Esophagus squamous epithelium (tissue), 5 donors: Measurements from ENCODE around the gene GNLY. TPM values are rescaled to one million over a fixed set of nuclear protein-coding genes. Genes with fewer than 3 reads are reported as not detected.

Source experiments
- DNase-seq: peaks from one replicate; lab custom pipeline; 2025; lab: John Stamatoyannopoulos, UW
- H3K27ac ChIP-seq, 4 donors: fragments of 200-600 bp; sonication (generic); one replicate each; pipeline ENCODE4 v1.5.1; 2016 to 2019; ENCODE audit warnings: mild to moderate bottlenecking in 1 of 4
- H3K27me3 ChIP-seq, 4 donors: fragments of 200-600 bp; sonication (generic); 1 replicate in 3 of 4; 2 replicates in 1 of 4; pipeline versions ENCODE4 v1.5.1 to v1.6.0; 2017 to 2021; ENCODE audit warnings: antibody characterized with exemption in 1 of 4
- H3K36me3 ChIP-seq, 3 donors: fragments of 200-600 bp; sonication (generic); one replicate each; pipeline ENCODE4 v1.5.1; 2016 to 2019
- H3K4me1 ChIP-seq, 3 donors: fragments of 200-600 bp; sonication (generic); one replicate each; pipeline ENCODE4 v1.5.1; 2017 to 2019
- H3K4me3 ChIP-seq, 4 donors: fragments of 200-600 bp; sonication (generic); 1 replicate in 3 of 4; 2 replicates in 1 of 4; pipeline ENCODE4 v1.5.1; 2016 to 2019; ENCODE audit warnings: mild to moderate bottlenecking in 2 of 4, moderate library complexity in 1 of 4
- H3K9me3 ChIP-seq, 3 donors: fragments of 200-600 bp; sonication (generic); one replicate each; pipeline ENCODE4 v1.5.1; 2016 to 2019
- POLR2A ChIP-seq, 4 donors: fragments of 450-650 bp; IDR thresholded peaks; one replicate each; pipeline ENCODE4 v1.6.1; 2017; ENCODE audit warnings: antibody characterized with exemption in 4 of 4, mild to moderate bottlenecking in 4 of 4, moderate library complexity in 3 of 4
- WGBS, 2 donors: methylation state at CpG; one replicate each; pipeline ENCODE4 v1.1.5; 2018; 5-methylcytosine and 5-hydroxymethylcytosine counted together
- intact Hi-C: fragments of 100-400 bp; cut with DNase I; formaldehyde crosslinking; loops from one replicate; pipeline ENCODE4 v1.15.0; 2022
- total RNA-seq, 4 donors: library from RNA; depleted of rRNA; stranded (reverse); fragments of >200 nt; gene quantifications; one replicate each; pipeline ENCODE4 v1.1.0, GENCODE V29; 2016
- TF ChIP-seq, protein P1 (sequence below), 6 experiments: fragments of 450-650 bp in 4 of 6; fragments of 200-600 bp in 2 of 6; sonication (generic) in 2 of 6; IDR thresholded peaks; one replicate each; pipeline ENCODE4 v1.5.1; 2016 to 2019; ENCODE audit warnings: antibody characterized with exemption in 6 of 6, mild to moderate bottlenecking in 4 of 6, moderate library complexity in 4 of 6
- donor health status: DM: yes; HTN: yes; CAD: no.

GNLY gene
- total RNA-seq, 4 donors from 2014 or later = 0.76 to 6.1 (median 2.1) TPM

DNA sequence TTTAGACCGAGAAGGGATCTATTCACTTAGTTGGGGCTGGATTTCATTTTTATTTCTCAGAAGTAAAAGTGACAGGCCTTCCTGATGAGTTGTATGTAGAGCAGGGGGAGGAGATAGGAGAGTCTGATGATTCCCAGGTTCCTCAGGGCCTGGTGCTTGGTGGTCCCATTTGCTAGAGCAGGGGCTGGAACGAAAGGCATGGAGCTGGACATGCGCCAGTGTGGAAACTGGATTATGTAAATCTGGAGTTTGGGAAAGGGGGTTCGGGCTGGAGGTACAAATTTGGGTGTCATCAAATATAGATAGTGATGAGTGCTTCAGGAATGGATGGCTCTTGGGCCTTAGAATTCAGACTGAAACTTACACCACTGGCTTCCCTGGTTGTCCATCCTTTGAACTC lies 27.5 kb downstream of the GNLY start:
- no peak for TF ChIP-seq POLR2A (IDR thresholded peaks at IDR 0.05)
- TF ChIP-seq, protein P1, sequence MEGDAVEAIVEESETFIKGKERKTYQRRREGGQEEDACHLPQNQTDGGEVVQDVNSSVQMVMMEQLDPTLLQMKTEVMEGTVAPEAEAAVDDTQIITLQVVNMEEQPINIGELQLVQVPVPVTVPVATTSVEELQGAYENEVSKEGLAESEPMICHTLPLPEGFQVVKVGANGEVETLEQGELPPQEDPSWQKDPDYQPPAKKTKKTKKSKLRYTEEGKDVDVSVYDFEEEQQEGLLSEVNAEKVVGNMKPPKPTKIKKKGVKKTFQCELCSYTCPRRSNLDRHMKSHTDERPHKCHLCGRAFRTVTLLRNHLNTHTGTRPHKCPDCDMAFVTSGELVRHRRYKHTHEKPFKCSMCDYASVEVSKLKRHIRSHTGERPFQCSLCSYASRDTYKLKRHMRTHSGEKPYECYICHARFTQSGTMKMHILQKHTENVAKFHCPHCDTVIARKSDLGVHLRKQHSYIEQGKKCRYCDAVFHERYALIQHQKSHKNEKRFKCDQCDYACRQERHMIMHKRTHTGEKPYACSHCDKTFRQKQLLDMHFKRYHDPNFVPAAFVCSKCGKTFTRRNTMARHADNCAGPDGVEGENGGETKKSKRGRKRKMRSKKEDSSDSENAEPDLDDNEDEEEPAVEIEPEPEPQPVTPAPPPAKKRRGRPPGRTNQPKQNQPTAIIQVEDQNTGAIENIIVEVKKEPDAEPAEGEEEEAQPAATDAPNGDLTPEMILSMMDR (IDR thresholded peaks at IDR 0.05) = no peak
- 83 to 91% methylated on average over 4 of the region's 4 CpGs for WGBS, 2 donors
- Histone ChIP-seq H3K36me3 (no peaks in the 10 kb centered on the region), H3K9me3 (no peaks in the 10 kb centered on the region), H3K27me3 (no peaks in the 10 kb centered on the region), H3K4me3 (no peak overlapping the region), H3K4me1 (no peaks in the 10 kb centered on the region), H3K27ac (no peak overlapping the region)
- intact Hi-C loops = no loop called here
- no peak for DNase-seq

DNA sequence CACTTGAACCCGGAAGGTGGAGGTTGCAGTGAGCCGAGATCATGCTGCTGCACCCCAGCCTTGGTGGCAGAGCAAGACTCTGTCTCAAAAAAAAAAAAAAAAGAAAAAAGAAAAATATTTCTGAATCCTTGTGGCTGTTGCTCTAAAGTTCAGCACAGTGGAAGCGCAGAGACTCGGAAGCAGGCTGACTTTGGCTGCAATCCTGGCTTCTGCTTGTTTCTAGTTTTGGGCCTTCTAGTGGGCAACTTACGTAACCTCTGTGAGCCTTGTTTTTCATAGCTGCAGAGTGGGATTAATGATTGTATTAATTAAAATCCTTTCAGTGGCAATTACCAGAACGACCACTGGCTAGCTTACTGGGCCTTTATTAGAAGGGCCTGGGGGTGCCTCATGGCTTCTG lies 28.4 kb downstream of the GNLY start:
- Histone ChIP-seq H3K9me3 (no peaks in the 10 kb centered on the region), H3K4me3 (no peak overlapping the region), H3K27ac (no peak overlapping the region), H3K27me3 (no peaks in the 10 kb centered on the region), H3K4me1 (peaks cover 0 to 2% (median 0%) of the 10 kb centered on the region in 3 donors), H3K36me3 (no peaks in the 10 kb centered on the region)
- TF ChIP-seq POLR2A (IDR thresholded peaks at IDR 0.05) = no peak
- TF ChIP-seq, protein P1 (IDR thresholded peaks at IDR 0.05) = no peak
- WGBS, 2 donors = 85 to 87% methylated on average over 3 to 6 of the region's 6 CpGs
- intact Hi-C loops = no loop called here
- no peak for DNase-seq

DNA sequence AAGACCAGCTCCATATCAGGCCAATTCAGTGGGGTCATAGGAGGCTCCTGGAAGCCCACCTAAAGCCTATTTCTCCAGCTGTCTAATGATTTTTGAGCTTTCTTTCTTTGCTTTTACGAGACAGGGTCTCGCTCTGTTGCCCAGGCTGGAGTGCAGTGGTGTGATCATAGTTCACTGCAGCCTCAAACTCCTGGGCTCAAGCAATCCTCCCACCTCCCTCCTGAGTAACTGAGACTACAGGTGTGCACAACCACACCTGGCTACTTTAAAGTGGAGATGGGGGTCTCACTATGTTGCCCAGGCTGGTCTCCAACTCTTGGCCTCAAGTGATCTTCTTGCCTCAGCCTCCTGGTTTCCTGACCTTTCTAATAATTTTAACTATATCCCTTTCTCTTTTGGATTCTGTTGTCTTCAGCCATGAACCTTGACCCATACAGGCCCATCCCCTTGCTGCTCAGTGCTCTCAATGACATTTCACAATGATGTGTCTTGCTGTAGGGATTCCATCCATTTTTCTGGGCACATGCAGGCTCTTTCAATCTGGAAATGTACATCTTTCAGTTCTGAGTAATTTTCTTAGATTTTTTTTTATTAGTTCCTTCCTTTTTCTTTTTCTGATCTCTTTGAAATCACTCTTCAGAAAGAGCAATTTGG lies 29.7 kb downstream of the GNLY start:
- WGBS, 2 donors = 82 to 95% methylated on average over 2 of the region's 2 CpGs
- H3K27ac ChIP-seq = no peak overlapping the region
- H3K9me3 ChIP-seq = no peaks in the 10 kb centered on the region
- H3K4me1 ChIP-seq = peaks cover 2 to 13% (median 7%) of the 10 kb centered on the region in 3 donors
- TF ChIP-seq, protein P1 (IDR thresholded peaks at IDR 0.05) = no peak
- no peak for TF ChIP-seq POLR2A (IDR thresholded peaks at IDR 0.05)
- no peak overlapping the region for H3K4me3 ChIP-seq
- intact Hi-C loops = no loop called here
- H3K36me3 ChIP-seq = no peaks in the 10 kb centered on the region
- DNase-seq = no peak
- peaks cover 0 to 6% (median 0%) of the 10 kb centered on the region in 4 donors for H3K27me3 ChIP-seq

DNA sequence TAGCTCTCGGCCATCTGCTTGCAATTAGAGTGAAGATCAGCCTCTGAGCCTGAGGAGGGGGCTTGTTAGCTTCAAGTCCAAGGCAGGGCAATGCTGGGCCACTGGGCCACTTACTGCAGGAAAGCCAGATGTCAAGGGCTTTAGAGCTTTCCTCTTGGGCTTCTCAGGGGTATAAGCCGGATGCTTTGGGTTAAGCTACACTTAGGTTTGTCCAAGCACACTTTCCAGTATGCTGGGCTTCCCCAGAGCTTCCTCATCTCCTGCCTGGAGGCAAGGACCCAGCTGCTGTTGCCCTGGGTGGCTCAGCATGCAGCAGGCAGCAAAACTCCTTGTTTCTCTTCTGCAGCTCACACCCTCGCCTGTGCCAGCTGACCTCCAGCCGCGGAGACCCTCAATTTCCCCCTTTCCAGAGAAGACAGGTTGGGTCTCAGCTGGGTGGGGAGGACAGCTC lies 30.6 kb downstream of the GNLY start:
- H3K4me1 ChIP-seq = peaks cover 6 to 20% (median 8%) of the 10 kb centered on the region in 3 donors
- H3K9me3 ChIP-seq = no peaks in the 10 kb centered on the region
- no peak overlapping the region for H3K4me3 ChIP-seq
- intact Hi-C loops = loop anchor here (5.0 kb wide), 1 partner anchor 88 kb away; no protein-coding TSS in a partner anchor
- no peaks in the 10 kb centered on the region for H3K36me3 ChIP-seq
- no peak overlapping the region for H3K27ac ChIP-seq
- TF ChIP-seq, protein P1 (IDR thresholded peaks at IDR 0.05) = no peak
- TF ChIP-seq POLR2A (IDR thresholded peaks at IDR 0.05) = no peak
- peaks cover 0 to 6% (median 0%) of the 10 kb centered on the region in 4 donors for H3K27me3 ChIP-seq
- WGBS, 2 donors = 89% methylated on average over 5 of the region's 5 CpGs; no CpG with 5 or more reads in 1 of the 2 donors
- DNase-seq = no peak

DNA sequence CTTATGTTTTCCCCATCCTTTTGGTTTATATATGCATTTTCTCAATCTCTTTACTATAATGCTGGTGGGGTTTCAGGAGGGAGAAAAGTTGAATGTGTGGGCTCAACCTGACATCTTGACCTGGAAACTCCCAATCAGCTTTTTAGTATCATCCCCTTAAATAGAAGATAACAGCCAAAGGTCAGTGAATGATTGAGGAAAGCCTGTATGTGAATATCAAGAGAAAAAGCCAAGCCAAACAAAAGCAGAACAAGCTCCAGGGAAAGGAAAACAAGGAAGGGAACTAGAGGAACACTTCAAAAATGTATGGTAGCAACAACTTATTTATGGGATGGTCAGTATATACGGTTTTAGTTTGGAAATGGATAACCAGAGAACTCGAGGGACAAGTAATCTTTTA lies 31.3 kb downstream of the GNLY start:
- Histone ChIP-seq H3K4me3 (no peak overlapping the region), H3K9me3 (no peaks in the 10 kb centered on the region), H3K36me3 (no peaks in the 10 kb centered on the region), H3K4me1 (peaks cover 6 to 20% (median 8%) of the 10 kb centered on the region in 3 donors), H3K27ac (no peak overlapping the region), H3K27me3 (peaks cover 0 to 6% (median 0%) of the 10 kb centered on the region in 4 donors)
- no peak for TF ChIP-seq POLR2A (IDR thresholded peaks at IDR 0.05)
- TF ChIP-seq, protein P1 (IDR thresholded peaks at IDR 0.05) = no peak
- intact Hi-C loops = loop anchor here (5.0 kb wide), 1 partner anchor 87 kb away; no protein-coding TSS in a partner anchor
- no peak for DNase-seq
- 44 to 49% methylated on average over 2 of the region's 2 CpGs for WGBS, 2 donors
